ENCODE measurements around the gene HOPX.
"Not testable (repeated sequence)": the region's sequence is repeated elsewhere in the genome, so short reads cannot be mapped to it uniquely, and the experiment has no call there.

HOPX gene

DNA sequence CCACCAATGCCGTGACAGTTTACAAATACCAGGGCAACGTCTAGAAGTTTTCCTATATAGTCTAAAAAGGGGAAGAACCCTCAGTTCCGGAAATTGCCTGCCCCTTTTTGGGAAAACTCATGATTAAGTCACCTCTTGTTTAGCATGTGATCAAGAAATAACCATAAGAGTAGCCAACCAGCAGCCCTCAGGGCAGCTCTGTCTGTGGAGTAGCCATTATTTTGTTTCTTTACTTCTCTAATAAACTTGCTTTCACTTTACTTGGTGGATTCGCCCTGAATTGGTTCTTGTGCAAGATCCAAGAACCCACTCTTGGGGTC lies 20.0 kb upstream of the HOPX start:
- peaks cover 3% of the 10 kb centered on the region for H3K36me3 Mint-ChIP-seq (ENCODE audit: insufficient read depth)
- H3K4me3 Mint-ChIP-seq = no peak overlapping the region
- peaks cover 0 to 11% of the 10 kb centered on the region in 2 donors for H3K4me1 Mint-ChIP-seq (ENCODE audit: low read depth in 2 of 2)
- ATAC-seq (replicated peaks) (no peak), DNase-seq (no peak)
- no peak overlapping the region for H3K27ac Mint-ChIP-seq
- H3K9me3 Mint-ChIP-seq = no peaks in the 10 kb centered on the region
- no peaks in the 10 kb centered on the region for H3K27me3 Mint-ChIP-seq

GRCh38 chr4:56699537-56700105 lies 18.5 kb upstream of the HOPX start:
- Mint-ChIP-seq H3K27me3 (no peaks in the 10 kb centered on the region), H3K4me3 (no peak overlapping the region), H3K9me3 (no peaks in the 10 kb centered on the region), H3K36me3 (ENCODE audit: insufficient read depth) (peaks cover 3% of the 10 kb centered on the region), H3K27ac (peak overlapping the region in 1 of 2 donors; percentile 28), H3K4me1 (ENCODE audit: low read depth in 2 of 2) (peaks cover 0 to 11% of the 10 kb centered on the region in 2 donors)
- ATAC-seq (replicated peaks) = no peak
- no peak for DNase-seq

- peaks cover 3% of the 10 kb centered on the region for H3K36me3 Mint-ChIP-seq (ENCODE audit: insufficient read depth)
- ATAC-seq (replicated peaks) (no peak), DNase-seq (no peak)
- no peaks in the 10 kb centered on the region for H3K9me3 Mint-ChIP-seq
- H3K4me1 Mint-ChIP-seq (ENCODE audit: low read depth in 2 of 2) = peaks cover 0 to 11% of the 10 kb centered on the region in 2 donors
- no peak overlapping the region for H3K27ac Mint-ChIP-seq
- no peaks in the 10 kb centered on the region for H3K27me3 Mint-ChIP-seq
- H3K4me3 Mint-ChIP-seq = no peak overlapping the region
These were observed 17.2 kb upstream of the HOPX start for GRCh38 chr4:56698329-56698728.

DNA sequence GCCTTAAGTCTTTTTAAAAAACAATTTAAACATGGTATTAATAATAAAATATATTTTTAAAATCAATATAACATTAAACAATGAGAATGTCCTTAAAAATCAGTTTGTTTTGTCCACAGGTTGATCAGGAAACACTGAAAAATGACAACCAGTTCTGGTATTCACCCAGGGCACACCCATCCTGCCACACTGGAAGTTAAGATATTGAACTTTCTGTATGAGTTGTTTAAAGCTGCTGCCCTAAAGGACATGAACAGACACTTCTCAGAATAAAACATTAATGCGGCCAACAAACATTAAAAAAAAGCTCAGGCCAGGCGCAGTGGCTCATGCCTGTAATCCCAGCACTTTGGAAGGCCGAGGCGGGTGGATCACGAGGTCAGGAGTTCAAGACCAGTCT lies 15.0 kb upstream of the HOPX start:
- ATAC-seq (replicated peaks) = no peak
- H3K9me3 Mint-ChIP-seq = no peaks in the 10 kb centered on the region

DNA sequence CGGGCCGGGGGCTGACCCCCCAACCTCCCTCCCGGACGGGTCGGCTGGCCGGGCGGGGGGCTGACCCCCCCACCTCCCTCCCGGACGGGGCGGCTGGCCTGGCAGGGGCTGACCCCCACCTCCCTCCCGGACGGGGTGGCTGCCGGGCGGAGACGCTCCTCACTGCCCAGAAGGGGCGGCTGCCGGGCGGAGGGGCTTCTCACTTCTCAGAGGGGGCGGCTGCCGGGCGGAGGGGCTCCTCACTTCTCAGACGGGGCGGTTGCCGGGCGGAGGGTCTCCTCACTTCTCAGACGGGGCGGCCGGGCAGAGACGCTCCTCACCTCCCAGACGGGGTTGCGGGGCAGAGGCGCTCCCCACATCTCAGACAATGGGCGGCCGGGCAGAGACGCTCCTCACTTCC lies 12.4 kb upstream of the HOPX start:
- not testable (repeated sequence) for H3K36me3 Mint-ChIP-seq (ENCODE audit: insufficient read depth); H3K9me3 Mint-ChIP-seq

More for the DNA sequence above, 15.0 kb upstream of the HOPX start:
- Mint-ChIP-seq H3K27me3 (peaks cover 0 to 5% of the 10 kb centered on the region in 2 donors), H3K36me3 (ENCODE audit: insufficient read depth) (peaks cover 3% of the 10 kb centered on the region), H3K27ac (no peak overlapping the region), H3K4me3 (no peak overlapping the region), H3K4me1 (ENCODE audit: low read depth in 2 of 2) (peaks cover 0 to 11% of the 10 kb centered on the region in 2 donors)
- DNase-seq = no peak

GRCh38 chr4:56692576-56692975 lies 11.5 kb upstream of the HOPX start:
- DNase-seq = no peak
- Mint-ChIP-seq H3K4me1 (ENCODE audit: low read depth in 2 of 2) (peaks cover 0 to 6% of the 10 kb centered on the region in 2 donors), H3K4me3 (no peak overlapping the region), H3K36me3 (ENCODE audit: insufficient read depth) (no peaks in the 10 kb centered on the region), H3K27me3 (peaks cover 0 to 5% of the 10 kb centered on the region in 2 donors), H3K9me3 (no peaks in the 10 kb centered on the region), H3K27ac (no peak overlapping the region)
- no peak for ATAC-seq (replicated peaks)

More for the DNA sequence above, 12.4 kb upstream of the HOPX start:
- H3K4me3 Mint-ChIP-seq; ATAC-seq (replicated peaks); H3K27me3 Mint-ChIP-seq; DNase-seq; H3K4me1 Mint-ChIP-seq (ENCODE audit: low read depth in 2 of 2); H3K27ac Mint-ChIP-seq: not testable (repeated sequence)

GRCh38 chr4:56691425-56691824 lies 10.3 kb upstream of the HOPX start:
- Mint-ChIP-seq H3K4me1 (ENCODE audit: low read depth in 2 of 2) (no peaks in the 10 kb centered on the region), H3K4me3 (no peak overlapping the region), H3K9me3 (no peaks in the 10 kb centered on the region), H3K36me3 (ENCODE audit: insufficient read depth) (no peaks in the 10 kb centered on the region), H3K27me3 (peaks cover 0 to 5% of the 10 kb centered on the region in 2 donors), H3K27ac (no peak overlapping the region)
- DNase-seq = no peak
- ATAC-seq (replicated peaks) = no peak

DNA sequence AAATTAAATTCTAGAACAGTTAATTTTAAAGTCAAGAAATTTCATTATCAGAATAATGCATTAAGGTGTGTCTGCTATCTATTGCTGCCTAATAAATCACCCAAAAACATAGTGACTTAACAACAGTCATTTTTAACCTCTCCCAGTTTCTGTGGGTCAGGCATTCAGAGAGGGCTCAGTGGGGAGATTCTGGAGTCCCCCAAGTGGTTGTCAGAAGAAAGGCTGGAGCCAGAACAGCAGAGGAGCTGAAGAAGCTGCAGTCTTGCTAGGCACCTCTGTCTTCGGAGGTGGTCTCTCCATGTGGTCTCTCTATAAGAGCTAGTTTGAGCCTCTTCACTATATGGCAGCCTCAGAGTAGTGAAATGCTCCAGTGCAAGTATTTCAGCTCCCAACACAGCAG lies 9.3 kb upstream of the HOPX start:
- DNase-seq (no peak), ATAC-seq (replicated peaks) (no peak)
- Mint-ChIP-seq H3K4me3 (no peak overlapping the region), H3K36me3 (ENCODE audit: insufficient read depth) (no peaks in the 10 kb centered on the region), H3K27ac (no peak overlapping the region), H3K27me3 (peaks cover under 1 to 5% of the 10 kb centered on the region in 2 donors), H3K9me3 (no peaks in the 10 kb centered on the region), H3K4me1 (ENCODE audit: low read depth in 2 of 2) (no peaks in the 10 kb centered on the region)

- H3K27ac Mint-ChIP-seq = no peak overlapping the region
- H3K9me3 Mint-ChIP-seq = no peaks in the 10 kb centered on the region
- ATAC-seq (replicated peaks) (no peak), DNase-seq (no peak)
- no peaks in the 10 kb centered on the region for H3K36me3 Mint-ChIP-seq (ENCODE audit: insufficient read depth)
- H3K4me3 Mint-ChIP-seq = no peak overlapping the region
- H3K27me3 Mint-ChIP-seq = peaks cover 11 to 15% of the 10 kb centered on the region in 2 donors
- no peaks in the 10 kb centered on the region for H3K4me1 Mint-ChIP-seq (ENCODE audit: low read depth in 2 of 2)
These were observed 8.3 kb upstream of the HOPX start for GRCh38 chr4:56689201-56689969.

DNA sequence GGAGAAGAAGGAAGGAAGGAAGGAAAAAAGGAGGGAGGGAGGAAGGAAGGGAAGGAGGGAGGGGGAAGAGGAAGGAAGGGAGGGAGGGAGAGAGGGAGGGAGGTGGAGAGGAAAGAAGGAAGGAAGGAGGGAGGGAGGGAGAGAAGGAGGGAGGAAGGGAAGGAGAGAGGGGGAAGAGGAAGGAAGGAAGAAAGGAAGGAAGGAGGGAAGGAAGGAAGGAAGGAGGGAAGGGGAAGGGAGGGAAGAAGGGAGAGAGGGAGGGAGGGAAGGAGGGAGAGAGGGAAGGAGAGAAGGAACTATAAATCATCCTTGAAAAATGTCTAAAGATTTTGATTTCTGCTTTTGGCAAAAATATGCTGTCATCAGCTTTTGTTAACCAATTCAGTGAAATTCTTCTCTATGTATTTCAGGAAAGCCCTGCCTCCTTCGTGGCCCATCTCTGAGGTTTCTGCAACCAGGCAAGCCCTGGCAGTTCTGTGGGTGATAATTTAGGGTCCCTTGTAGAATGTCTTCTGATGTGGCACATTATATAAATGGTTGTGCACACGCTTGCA lies 7.1 kb upstream of the HOPX start:
- H3K27ac Mint-ChIP-seq = no peak overlapping the region
- H3K9me3 Mint-ChIP-seq = no peaks in the 10 kb centered on the region
- no peak overlapping the region for H3K4me3 Mint-ChIP-seq
- H3K27me3 Mint-ChIP-seq = peaks cover 19 to 23% of the 10 kb centered on the region in 2 donors
- no peaks in the 10 kb centered on the region for H3K4me1 Mint-ChIP-seq (ENCODE audit: low read depth in 2 of 2)
- H3K36me3 Mint-ChIP-seq (ENCODE audit: insufficient read depth) = no peaks in the 10 kb centered on the region
- DNase-seq (no peak), ATAC-seq (replicated peaks) (no peak)

DNA sequence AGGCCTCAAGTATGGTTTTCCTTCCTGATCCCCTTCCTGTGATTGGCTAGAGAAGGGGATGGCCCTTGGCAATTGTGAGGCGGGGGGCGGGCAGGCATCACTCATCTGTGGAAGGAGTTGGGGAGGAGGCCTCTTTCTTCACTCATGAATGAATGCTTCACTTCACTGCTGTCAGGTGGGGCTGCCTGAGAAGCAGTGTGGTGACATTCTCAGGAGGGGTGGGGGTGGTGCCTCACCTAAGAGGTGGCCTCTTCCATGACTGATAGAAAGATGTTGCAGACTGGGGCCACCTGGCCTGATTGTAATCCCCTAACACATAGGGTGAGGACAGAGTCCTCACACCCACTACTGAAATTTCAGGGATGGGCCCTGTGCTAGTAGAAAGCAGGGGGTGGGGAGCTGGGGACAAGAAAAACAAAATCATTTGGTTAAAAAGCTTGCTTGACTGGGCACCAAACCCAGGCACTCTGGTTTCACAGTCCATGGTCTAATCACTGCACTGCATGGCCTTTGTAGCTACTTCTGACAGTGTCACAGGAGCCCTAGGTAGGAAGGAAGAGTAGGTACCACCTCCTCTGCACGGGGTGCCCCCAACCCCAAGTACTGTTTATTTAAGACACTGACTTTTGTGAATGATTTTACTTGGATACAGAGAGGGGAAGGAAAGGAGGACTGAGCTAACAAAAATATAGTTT lies 5.6 kb upstream of the HOPX start:
- no peaks in the 10 kb centered on the region for H3K36me3 Mint-ChIP-seq (ENCODE audit: insufficient read depth)

GRCh38 chr4:56684320-56685050 lies 3.4 kb upstream of the HOPX start:
- Mint-ChIP-seq H3K9me3 (no peaks in the 10 kb centered on the region), H3K4me1 (ENCODE audit: low read depth in 2 of 2) (peaks cover 8 to 17% of the 10 kb centered on the region in 2 donors), H3K27me3 (peaks cover 20 to 33% of the 10 kb centered on the region in 2 donors), H3K36me3 (ENCODE audit: insufficient read depth) (no peaks in the 10 kb centered on the region), H3K27ac (no peak overlapping the region), H3K4me3 (no peak overlapping the region)
- no peak for DNase-seq
- ATAC-seq (replicated peaks) = no peak

More for the DNA sequence above, 5.6 kb upstream of the HOPX start:
- Mint-ChIP-seq H3K27me3 (peaks cover 21 to 29% of the 10 kb centered on the region in 2 donors), H3K4me3 (no peak overlapping the region), H3K9me3 (no peaks in the 10 kb centered on the region), H3K4me1 (ENCODE audit: low read depth in 2 of 2) (peaks cover 1 to 4% of the 10 kb centered on the region in 2 donors), H3K27ac (peak overlapping the region in 1 of 2 donors; percentile 32)
- ATAC-seq (replicated peaks) = no peak
- DNase-seq = no peak

GRCh38 chr4:56683455-56683854 lies 2.4 kb upstream of the HOPX start:
- peaks cover 20 to 33% of the 10 kb centered on the region in 2 donors for H3K27me3 Mint-ChIP-seq
- no peak for ATAC-seq (replicated peaks)
- H3K27ac Mint-ChIP-seq = no peak overlapping the region
- no peak for DNase-seq
- H3K4me1 Mint-ChIP-seq (ENCODE audit: low read depth in 2 of 2) = peaks cover 8 to 17% of the 10 kb centered on the region in 2 donors
- no peaks in the 10 kb centered on the region for H3K9me3 Mint-ChIP-seq
- no peaks in the 10 kb centered on the region for H3K36me3 Mint-ChIP-seq (ENCODE audit: insufficient read depth)
- no peak overlapping the region for H3K4me3 Mint-ChIP-seq
